Thyroid gland (tissue), 4 donors: Measurements from ENCODE around the gene SEL1L3. TPM values are rescaled to one million over a fixed set of nuclear protein-coding genes. Genes with fewer than 3 reads are reported as not detected.

Source experiments
- DNase-seq, 2 donors: peaks; one replicate each; pipeline ENCODE4 v3.0.0-alpha.2; 2019
- H3K27ac ChIP-seq, 3 donors: fragments of 200-600 bp; sonication (generic); 1 replicate in 2 of 3; 2 replicates in 1 of 3; pipeline ENCODE4 v1.5.1; 2016 to 2019; ENCODE audit warnings: mild to moderate bottlenecking in 1 of 3, moderate library complexity in 1 of 3
- H3K27me3 ChIP-seq: fragments of 200-600 bp; sonication (generic); one replicate; pipeline ENCODE4 v1.5.1; 2019
- H3K36me3 ChIP-seq, 2 donors: fragments of 200-600 bp; sonication (generic); one replicate each; pipeline ENCODE4 v1.5.1; 2016 to 2019
- H3K4me1 ChIP-seq, 2 donors: fragments of 200-600 bp; sonication (generic); one replicate each; pipeline ENCODE4 v1.5.1; 2017 to 2019
- H3K4me3 ChIP-seq, 3 donors: fragments of 200-600 bp; sonication (generic); replicated peaks in 1 of 3; 1 replicate in 2 of 3; 2 replicates in 1 of 3; pipeline ENCODE4 v1.5.1; 2016; ENCODE audit warnings: mild to moderate bottlenecking in 1 of 3
- H3K9me3 ChIP-seq: fragments of 200-600 bp; sonication (generic); one replicate; pipeline ENCODE4 v1.5.1; 2017
- POLR2A ChIP-seq, 2 donors: fragments of 450-650 bp; IDR thresholded peaks; one replicate each; pipeline ENCODE4 v1.6.1; 2017; ENCODE audit warnings: antibody characterized with exemption in 2 of 2, mild to moderate bottlenecking in 2 of 2, moderate library complexity in 1 of 2
- WGBS, 2 donors: methylation state at CpG; one replicate each; pipeline ENCODE4 v1.1.5; 2017; 5-methylcytosine and 5-hydroxymethylcytosine counted together
- intact Hi-C: fragments of 100-400 bp; cut with DNase I; formaldehyde crosslinking; loops from one replicate; pipeline ENCODE4 v1.15.1; 2023
- total RNA-seq, 4 donors: library from RNA; depleted of rRNA; stranded (reverse); fragments of >200 nt; gene quantifications; one replicate each; pipeline ENCODE4 v1.2.3, GENCODE V29; 2016
- TF ChIP-seq, protein P1 (sequence below), 6 experiments: fragments of 200-600 bp in 3 of 6; fragments of 450-650 bp in 3 of 6; sonication (generic) in 3 of 6; IDR thresholded peaks; one replicate each; pipeline ENCODE4 v1.5.1; 2016 to 2019; ENCODE audit warnings: antibody characterized with exemption in 6 of 6, mild to moderate bottlenecking in 2 of 6, inconsistent platforms in 1 of 6, moderate library complexity in 1 of 6

SEL1L3 gene
- total RNA-seq, 4 donors from 2014 or later, result 18.5 to 81.4 (median 32.4) TPM

DNA sequence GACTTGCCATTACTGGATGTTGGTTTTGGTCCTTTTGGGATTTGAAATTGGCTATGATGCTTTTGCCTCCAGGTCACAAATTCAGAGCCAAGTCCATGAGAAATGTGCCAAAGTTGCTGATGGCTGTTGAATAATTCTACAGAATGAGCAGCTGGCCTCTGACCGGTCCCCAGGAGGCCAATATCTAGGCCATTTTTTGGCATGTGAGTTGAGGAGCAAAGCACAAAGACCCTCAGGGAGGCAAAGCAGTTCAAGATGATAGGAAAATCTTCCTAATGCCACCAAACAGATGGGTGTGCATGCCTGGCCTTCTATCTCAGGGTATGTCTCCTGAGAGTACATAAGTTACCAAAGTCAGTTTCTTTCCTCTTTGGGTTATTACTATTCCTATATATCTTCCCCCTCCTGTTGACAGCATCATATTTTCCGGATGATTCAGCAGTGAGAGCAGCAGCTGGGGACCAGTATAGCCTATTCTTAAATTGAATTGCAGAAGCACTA, 44.4 kb downstream of the SEL1L3 start:
- WGBS, 2 donors, result 85 to 91% methylated on average over 2 of the region's 2 CpGs
- TF ChIP-seq, protein P1, sequence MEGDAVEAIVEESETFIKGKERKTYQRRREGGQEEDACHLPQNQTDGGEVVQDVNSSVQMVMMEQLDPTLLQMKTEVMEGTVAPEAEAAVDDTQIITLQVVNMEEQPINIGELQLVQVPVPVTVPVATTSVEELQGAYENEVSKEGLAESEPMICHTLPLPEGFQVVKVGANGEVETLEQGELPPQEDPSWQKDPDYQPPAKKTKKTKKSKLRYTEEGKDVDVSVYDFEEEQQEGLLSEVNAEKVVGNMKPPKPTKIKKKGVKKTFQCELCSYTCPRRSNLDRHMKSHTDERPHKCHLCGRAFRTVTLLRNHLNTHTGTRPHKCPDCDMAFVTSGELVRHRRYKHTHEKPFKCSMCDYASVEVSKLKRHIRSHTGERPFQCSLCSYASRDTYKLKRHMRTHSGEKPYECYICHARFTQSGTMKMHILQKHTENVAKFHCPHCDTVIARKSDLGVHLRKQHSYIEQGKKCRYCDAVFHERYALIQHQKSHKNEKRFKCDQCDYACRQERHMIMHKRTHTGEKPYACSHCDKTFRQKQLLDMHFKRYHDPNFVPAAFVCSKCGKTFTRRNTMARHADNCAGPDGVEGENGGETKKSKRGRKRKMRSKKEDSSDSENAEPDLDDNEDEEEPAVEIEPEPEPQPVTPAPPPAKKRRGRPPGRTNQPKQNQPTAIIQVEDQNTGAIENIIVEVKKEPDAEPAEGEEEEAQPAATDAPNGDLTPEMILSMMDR (IDR thresholded peaks at IDR 0.05), result no peak
- TF ChIP-seq POLR2A (IDR thresholded peaks at IDR 0.05), result no peak
- Histone ChIP-seq H3K9me3 (no peaks in the 10 kb centered on the region), H3K4me1 (peaks cover 14 to 17% of the 10 kb centered on the region in 2 donors), H3K27me3 (no peaks in the 10 kb centered on the region), H3K4me3 (no peak overlapping the region), H3K27ac (no peak overlapping the region), H3K36me3 (no peaks in the 10 kb centered on the region)
- intact Hi-C loops, result no loop called here
- DNase-seq, result no peak

DNA sequence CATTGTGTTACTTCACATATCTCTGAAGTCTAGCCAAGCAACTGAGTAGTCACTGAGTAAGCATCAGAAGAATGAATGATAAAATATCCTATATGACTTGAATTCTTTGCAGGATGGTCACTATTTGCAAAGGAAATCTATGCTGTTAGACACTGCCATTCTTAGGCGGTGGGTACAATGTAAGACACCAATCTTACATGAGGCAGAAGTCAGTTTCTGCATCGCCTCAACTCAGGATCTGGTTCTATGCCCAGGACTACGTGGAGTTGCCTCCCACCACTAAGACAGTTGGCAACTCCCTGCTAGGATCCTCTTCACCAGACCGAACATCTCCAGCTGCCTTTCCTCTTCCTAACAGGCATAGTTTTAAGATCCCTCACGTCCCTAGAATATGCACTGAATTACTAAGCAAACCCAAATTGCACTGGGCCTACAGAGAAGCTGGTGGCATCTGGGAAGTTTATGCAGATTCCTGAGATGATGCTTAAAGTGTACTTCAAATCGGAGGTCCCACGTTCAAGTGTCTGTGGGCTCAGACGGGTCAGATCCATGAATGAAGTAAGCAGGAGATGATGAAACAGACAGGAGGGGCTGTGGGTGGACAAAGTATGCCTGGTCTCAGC, 45.6 kb downstream of the SEL1L3 start:
- H3K27ac ChIP-seq, result no peak overlapping the region
- H3K4me1 ChIP-seq, result peaks cover 17 to 24% of the 10 kb centered on the region in 2 donors
- TF ChIP-seq POLR2A (IDR thresholded peaks at IDR 0.05), result no peak
- TF ChIP-seq, protein P1 (IDR thresholded peaks at IDR 0.05), result no peak
- intact Hi-C loops, result no loop called here
- H3K36me3 ChIP-seq, result no peaks in the 10 kb centered on the region
- no peak overlapping the region for H3K4me3 ChIP-seq
- no peak for DNase-seq
- 85 to 91% methylated on average over 8 of the region's 8 CpGs for WGBS, 2 donors
- H3K9me3 ChIP-seq, result no peaks in the 10 kb centered on the region
- H3K27me3 ChIP-seq, result no peaks in the 10 kb centered on the region

DNA sequence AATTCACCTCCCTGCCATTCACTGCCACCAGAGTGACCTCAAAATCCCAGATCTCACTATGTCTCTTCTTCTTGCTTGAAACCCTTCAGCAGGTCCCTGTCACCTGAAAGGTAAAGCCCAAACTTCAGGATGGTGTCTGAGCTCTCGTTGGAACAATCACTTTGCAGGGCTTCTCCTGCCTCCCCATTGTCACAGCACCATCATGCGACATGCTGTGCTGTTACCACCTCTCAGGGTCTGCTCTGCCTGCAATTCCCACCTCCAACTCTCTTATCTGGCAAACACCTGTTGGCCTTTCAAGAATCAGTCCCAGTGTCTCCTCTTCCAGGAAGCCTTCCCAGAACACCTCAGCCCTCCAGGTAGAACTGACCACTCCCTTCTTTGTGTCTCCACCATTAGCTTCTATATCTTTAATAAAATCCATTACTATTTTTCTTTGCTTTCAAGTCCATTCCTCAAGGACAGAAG, 46.2 kb downstream of the SEL1L3 start:
- peaks cover 17 to 24% of the 10 kb centered on the region in 2 donors for H3K4me1 ChIP-seq
- no peaks in the 10 kb centered on the region for H3K9me3 ChIP-seq
- no peak overlapping the region for H3K4me3 ChIP-seq
- intact Hi-C loops, result no loop called here
- 80 to 92% methylated on average over 2 of the region's 2 CpGs for WGBS, 2 donors
- no peak overlapping the region for H3K27ac ChIP-seq
- no peaks in the 10 kb centered on the region for H3K27me3 ChIP-seq
- no peak for DNase-seq
- H3K36me3 ChIP-seq, result no peaks in the 10 kb centered on the region
- TF ChIP-seq, protein P1 (IDR thresholded peaks at IDR 0.05), result no peak
- no peak for TF ChIP-seq POLR2A (IDR thresholded peaks at IDR 0.05)

DNA sequence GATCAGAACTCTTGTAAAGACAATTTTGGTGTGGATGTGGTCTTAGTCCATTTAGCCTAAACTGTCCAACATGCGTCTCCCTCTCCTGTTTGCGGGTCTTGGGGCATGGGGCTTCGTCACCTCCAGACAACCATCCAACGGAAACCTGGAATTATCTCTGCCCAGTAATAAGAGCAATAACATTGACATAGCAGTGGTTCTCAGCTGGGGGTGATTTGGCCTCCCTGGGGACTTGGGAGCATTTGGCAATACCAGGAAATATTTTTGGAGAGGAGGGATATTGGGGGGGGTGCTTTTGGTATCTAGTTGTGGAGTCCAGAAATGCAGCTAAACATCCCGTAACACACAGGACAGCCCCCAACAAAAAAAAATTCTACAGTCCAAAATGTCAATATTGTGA, 47.2 kb downstream of the SEL1L3 start:
- 95 to 96% methylated on average over 5 of the region's 5 CpGs for WGBS, 2 donors
- Histone ChIP-seq H3K27ac (no peak overlapping the region), H3K4me1 (peaks cover 17 to 24% of the 10 kb centered on the region in 2 donors), H3K9me3 (no peaks in the 10 kb centered on the region), H3K36me3 (no peaks in the 10 kb centered on the region), H3K4me3 (no peak overlapping the region), H3K27me3 (no peaks in the 10 kb centered on the region)
- intact Hi-C loops, result no loop called here
- no peak for DNase-seq
- TF ChIP-seq, protein P1 (IDR thresholded peaks at IDR 0.05), result no peak
- TF ChIP-seq POLR2A (IDR thresholded peaks at IDR 0.05), result no peak
